GM21515 (cell line): ENCODE data around the gene COX5A.
"Not testable (repeated sequence)": the region's sequence is repeated elsewhere in the genome, so short reads cannot be mapped to it uniquely, and the experiment has no call there.

Source experiments
- ATAC-seq: cut with Tn5 transposase; IDR thresholded peaks from one replicate; pipeline ENCODE4 v1.9.1; 2021; ENCODE audit not compliant: unreplicated experiment

The COX5A gene

DNA sequence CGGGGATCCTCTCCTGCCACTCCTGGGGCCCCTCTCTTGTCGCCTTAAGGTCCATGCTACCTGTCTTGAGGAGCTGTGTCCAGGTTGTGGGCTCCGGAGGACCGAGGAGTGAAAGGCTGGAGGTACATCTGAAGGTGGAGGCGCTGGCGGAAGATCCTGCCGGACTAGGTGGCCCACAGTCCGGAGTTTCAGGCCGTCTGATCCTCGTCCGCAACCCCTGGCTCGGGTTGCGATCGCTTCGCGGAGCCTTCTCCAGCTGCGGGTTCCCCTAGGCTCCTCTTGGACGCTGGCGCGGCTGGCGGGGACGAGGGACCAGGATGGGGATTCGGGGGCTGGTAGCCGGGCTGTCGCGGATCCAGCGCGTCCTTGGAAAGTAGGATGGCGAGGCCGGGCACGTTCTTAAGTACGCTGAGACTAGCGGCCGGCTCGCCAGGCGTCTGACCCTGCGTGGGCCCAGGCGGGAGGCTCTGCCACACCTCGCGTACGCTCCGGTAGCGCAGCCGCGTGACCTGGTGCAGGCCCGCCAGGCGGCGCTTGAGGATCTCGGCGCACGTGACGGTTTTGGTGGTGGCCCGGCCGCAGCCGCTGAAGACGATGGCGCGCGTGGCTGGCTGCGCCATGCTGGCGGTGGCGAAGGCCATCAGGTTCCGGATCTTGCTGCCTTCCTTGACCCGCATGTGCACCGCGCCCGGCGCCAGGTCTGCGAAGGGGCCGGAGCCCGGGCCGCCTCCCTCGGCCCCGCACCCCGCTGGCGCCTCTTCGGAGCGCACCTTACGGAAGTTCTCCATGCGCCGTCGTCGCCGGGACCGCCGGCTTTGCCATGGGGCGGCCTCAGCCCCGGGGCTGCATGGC, 18.1 kb upstream of the COX5A start:
- peak; percentile 42 for ATAC-seq

DNA sequence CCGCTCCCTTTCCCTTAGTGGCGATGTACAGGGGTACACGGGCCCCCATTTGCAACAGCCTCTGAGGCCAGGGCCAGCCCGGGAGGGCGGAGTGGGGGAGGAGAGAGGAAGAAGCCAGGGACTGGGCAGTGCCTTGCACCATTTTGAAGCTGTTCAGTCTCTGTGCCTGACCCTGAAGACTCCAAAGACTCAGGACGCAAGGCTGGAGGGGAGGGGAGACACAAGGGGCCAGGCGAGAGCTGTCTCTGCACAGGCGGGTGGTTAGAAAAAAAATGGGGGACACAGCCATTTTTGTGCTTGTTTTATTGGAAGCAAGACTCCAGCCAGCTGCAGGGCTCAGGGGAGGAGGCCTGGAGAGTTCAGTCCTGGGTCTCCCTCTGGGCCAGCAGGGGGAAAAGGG, 17.1 kb upstream of the COX5A start:
- ATAC-seq = no peak

DNA sequence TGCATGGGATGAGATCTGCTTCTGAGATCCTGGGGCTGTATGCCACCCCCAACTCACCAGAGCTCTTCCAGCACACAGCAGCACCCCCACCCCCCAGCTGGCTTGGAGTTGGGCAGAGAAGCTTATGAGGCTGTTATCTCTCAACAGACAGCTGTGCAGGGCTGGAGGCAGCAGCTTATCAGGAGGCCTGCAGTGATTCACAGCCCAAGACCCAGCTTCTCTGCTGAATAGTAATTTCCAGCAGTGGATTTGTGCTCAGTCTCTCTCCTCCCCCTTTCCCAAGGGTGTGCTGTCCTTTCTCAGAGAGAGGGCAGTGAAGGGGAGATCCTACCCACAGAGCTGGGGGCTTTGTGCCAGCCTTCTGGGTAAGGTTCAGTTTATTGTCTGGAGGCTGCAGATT, 16.6 kb upstream of the COX5A start:
- no peak for ATAC-seq

DNA sequence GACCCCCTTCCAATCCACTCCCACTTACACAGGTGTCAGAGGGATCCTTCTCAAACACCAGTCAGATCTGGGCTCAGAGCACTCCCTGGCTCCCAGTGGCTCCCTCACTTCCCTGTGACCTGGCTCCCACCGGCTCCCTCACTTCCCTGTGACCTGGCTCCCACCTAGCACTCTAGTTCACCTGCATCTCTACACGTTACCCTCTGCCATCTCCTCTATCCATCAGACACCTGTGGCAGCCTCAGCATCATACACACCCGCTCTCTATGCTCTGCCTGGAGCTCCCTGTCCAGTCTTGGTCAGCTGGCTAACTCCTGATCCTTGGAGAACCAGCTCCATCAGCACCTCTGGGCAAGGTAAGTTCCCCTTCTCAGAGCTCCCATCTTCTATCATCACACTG, 13.1 kb upstream of the COX5A start:
- ATAC-seq = no peak

DNA sequence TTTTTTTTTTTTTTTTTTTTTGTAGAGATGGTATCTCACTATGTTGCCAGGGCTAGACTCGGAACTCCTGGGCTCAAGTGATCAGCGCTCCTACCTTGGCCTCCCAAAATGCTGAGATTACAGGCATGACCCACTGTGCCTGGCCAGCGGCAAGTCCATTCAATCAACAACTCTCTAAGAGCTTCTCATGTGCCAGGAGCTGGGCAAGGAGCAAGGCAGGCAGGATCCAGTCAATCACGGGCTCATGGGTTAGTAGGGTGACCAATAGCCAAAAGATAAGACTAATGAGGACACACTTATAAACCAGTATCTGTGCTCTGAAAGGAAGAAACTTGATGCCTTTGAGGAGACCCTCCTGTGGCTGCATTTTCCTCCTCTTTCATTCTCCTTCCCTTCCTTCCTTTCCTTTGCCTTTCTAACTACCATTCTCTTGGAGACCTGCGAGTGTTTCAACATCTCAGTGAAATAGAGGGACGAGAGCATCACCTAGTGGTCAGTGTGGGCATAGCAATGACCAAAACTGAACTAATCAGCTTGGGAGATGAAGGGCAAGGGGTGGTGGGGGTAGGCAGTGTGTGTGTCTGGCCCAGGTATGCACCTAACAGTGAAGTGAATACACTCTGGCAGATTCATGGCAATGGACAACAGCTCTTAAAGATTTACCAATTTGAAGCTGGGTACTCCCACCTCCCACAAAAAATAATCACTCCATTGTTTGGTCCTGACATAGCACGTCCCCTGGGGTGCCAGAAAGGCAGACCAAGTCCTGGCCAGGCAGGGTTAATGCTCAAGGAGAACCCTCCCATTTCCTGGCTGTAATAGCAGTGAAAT, 12.4 kb upstream of the COX5A start:
- no peak for ATAC-seq

GRCh38 chr15:74937272-74937589, 642 bp downstream of the COX5A start:
- ATAC-seq = no peak

DNA sequence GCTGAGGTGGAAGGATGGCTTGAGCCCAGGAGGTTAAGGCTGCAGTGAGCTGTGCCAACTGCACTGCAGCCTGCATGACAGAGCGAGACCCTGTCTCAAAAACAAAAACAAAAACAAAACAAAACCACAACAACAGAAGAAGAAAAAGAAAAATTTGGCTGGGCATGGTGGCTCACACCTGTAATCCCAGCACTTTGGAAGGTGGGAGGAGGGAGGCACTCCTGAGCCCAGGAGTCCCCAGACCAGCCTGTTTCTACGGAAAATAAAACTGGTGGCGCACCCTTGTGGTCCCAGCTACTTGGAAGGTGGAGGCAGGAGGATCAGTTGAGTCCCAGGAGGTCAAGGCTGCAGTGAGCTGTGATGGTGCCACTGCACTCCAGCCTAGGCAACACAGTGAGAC, 2.7 kb downstream of the COX5A start:
- ATAC-seq = not testable (repeated sequence)

GRCh38 chr15:74933573-74933972, 4.3 kb downstream of the COX5A start:
- no peak for ATAC-seq

DNA sequence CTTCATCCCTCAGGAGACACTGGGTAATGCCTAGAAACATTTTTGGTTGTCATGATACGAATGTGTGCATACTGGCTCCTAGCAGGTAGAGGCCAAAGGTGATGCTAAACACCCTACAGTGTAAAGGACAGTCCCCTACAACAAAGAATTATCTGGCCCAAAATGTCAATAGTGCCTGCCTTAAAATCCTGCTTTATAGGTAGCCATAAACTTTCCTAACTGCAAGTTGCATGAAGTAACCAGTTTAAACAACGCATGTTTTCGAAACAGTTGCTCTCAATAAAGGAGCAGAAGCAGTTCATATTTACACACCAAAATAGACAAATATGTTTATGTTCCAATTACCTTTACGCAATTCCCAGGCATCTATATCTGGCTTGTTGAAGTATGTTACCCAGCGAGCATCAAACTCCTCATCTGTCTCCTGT, 9.1 kb downstream of the COX5A start:
- no peak for ATAC-seq

- ATAC-seq = no peak
Observed at GRCh38 chr15:74924525-74924924, 13.3 kb downstream of the COX5A start.

DNA sequence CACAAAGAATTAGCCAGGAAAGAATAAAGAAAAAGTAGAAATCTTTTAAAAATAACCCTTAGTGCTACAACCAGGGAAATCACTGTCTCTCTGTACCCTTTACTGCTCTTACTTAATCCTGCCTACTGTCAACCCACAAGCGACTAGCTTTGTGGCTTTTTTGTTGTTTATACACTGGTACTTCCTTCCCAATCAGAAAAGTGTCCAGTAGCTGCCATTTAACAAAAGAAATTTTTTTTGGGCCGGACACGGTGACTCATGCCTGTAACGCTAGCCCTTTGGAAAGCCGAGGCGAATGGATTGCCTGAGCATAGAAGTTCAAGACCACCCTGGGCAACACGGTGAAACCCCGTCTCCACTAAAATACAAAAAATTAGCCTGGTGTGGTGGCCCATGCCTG, 17.4 kb downstream of the COX5A start:
- no peak for ATAC-seq

DNA sequence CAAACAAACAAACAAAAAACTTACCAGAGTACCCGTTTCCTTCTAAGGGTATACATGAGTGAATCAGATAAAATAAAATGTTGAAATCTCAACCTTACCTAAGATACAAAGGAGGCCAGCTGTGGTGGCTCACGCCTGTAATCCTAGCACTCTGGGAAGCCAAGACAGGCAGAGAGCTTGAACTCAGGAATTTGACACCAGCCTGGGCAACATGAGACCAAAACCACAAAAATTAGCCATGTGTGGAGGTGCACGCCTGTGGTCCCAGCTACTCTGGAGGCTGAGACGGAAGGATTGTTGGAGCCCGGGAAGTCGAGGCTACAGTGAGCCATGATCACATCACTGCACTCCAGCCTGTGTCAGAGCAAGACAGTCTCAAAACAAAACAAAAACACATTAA, 20.2 kb downstream of the COX5A start:
- ATAC-seq = no peak

GRCh38 chr15:74913799-74914198, 24.1 kb downstream of the COX5A start:
- not testable (repeated sequence) for ATAC-seq

GRCh38 chr15:74913041-74913440, 24.8 kb downstream of the COX5A start:
- no peak for ATAC-seq

DNA sequence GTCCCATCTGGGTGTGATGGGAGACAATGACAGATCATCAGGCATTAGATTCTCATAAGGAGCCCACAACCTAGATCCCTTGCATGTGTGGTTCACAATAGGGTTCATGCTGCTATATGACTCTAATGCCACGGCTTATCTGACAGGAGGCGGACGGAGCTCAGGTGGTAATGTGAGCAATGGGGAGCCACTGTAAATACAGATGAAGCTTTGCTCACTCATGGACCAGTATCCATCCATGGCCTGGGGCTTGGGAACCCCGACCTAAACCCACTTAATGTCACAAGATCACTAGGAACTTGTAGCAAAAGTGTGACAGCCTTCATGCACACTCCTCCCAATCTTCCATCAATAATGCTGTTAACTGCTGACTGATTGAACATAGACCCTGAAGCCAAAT, 29.2 kb downstream of the COX5A start:
- ATAC-seq = no peak

DNA sequence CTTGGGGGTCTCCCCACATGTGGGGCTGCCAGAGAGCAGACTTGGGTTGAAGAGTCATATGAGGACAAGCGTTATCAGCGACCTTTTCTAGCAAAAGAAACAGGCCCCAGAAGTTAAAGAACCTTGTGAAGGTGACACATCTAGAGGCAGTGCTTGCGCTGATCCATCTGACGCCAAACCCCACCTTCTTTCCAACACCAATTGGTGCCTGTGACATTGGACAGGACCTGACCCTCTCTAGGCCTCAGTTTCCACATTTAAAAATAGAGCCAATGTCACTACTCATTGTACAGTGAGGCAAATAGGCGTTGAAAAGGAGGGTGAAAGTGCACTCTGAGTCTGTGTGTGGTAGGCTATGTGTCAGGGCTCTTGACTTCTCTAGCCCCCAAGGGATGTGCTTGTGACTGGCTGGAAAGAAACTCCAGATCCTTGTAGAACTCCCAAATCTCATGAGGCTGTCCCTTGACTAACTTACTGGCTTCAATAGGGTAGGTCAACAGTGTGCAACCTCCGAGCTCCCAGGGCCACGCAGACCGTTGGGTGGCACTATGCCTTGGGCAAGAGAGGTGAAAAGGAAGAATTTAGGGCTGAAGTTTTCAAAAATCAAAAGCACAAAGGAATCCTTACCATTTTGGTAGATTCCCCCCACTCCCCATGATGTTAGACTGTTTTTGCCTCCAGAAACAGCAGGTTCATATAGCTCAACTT, 30.6 kb downstream of the COX5A start:
- peak; percentile 8 for ATAC-seq

DNA sequence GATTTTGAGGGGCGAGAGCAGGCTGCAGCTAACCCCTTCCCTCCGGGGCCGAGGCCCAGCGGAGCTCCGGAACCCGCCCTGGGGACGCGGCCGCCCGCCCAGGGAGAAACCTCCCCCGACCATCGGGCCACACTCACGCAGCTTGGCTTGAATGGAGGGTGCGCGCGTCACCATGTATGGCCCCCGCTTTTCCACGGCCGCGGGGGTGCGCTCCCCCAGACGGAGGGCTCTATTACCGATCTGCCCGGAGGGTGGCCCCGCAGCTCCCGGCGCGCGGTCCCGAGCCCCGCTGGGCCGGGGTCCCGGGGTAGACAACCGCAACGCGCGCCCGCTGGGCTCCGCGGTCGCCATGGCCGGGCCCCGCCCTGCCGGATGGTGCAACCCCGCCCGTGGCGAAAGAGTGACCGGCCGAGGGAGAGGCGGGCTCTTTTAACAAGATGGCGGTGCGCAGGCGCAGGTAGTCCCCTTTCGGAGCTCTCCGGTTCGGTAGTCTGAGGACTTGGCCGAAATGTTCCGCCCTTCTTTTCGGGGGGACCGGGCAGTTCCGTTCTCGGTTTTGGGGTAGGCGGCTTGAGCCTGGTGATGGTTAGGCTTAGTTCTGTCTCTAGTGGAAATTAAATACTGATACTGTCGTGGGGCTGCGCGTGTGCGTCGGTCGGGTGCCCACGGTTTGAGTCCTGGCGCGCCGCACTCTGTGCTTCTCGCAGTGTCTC, 31.3 kb downstream of the COX5A start, which contains the start of gene FAM219B:
Gene FAM219B (minus strand): TSS at position 402 of the 713 bp plus-strand sequence. CDS start 51 bp downstream, at position 351.
- peak; percentile 76 for ATAC-seq

DNA sequence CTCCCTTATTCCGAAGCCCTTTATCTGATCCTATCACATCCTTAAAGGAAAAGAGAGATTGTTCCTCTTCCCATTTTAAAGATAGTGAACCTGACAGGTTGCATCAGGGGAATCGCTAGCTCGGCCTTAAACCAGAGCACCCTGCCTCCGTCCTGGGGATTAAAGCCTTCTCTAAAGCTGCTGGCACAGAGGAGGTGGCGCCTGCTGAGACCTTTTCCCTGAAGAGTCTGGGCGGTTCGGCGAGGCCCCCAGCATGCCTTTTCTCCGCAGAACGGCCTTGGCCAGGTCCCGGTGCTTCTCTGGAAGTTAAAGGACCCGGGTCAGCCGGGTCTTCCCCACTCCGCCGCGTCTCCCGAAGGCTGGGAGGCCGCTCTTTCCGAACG, 31.8 kb downstream of the COX5A start:
- ATAC-seq = peak; percentile 17

- no peak for ATAC-seq
Observed at GRCh38 chr15:74904190-74904805, 33.6 kb downstream of the COX5A start.

- no peak for ATAC-seq
Observed at GRCh38 chr15:74903676-74904075, 34.2 kb downstream of the COX5A start.
